Bronchial epithelial cell (primary cell): ENCODE results near the gene TALDO1. TPM values are rescaled to one million over a fixed set of nuclear protein-coding genes. Genes with fewer than 3 reads are reported as not detected.

ENCODE experiments used
- DNase-seq: peaks from one replicate; pipeline ENCODE4 v3.0.0-alpha.2; 2010; ENCODE audit warnings: low read depth
- FAIRE-seq: peaks from 2 replicates; lab custom pipeline; 2011; peaks lifted over from hg19 to GRCh38; lab: Jason Lieb, UNC
- H3K27me3 ChIP-seq: 2 replicates; pipeline ENCODE4 v1.5.1; 2011; ENCODE audit warnings: low read length; ENCODE audit not compliant: control insufficient read depth, insufficient read depth
- H3K36me3 ChIP-seq: 2 replicates; pipeline ENCODE4 v1.5.1; 2011; ENCODE audit warnings: low read length; ENCODE audit not compliant: control insufficient read depth, insufficient read depth
- H3K4me3 ChIP-seq: 2 replicates; pipeline ENCODE4 v1.5.1; 2011; ENCODE audit warnings: mild to moderate bottlenecking, low read depth, low read length, control low read depth
- CTCF ChIP-seq: IDR thresholded peaks from 2 replicates; pipeline ENCODE4 v1.5.1; 2011; ENCODE audit warnings: mild to moderate bottlenecking, moderate library complexity, low read length, control low read depth, inconsistent platforms; ENCODE audit not compliant: insufficient read depth, severe bottlenecking
- total RNA-seq: library from RNA; depleted of rRNA; stranded (reverse); fragments of >200 nt; gene quantifications from 2 replicates; pipeline ENCODE4 v1.2.1, GENCODE V29; 2014

Gene TALDO1
- total RNA-seq, 1 donor from 2014 or later: 253 TPM

- Histone ChIP-seq H3K27me3 (peaks cover 3% of the 10 kb centered on the region), H3K36me3 (peaks cover 10% of the 10 kb centered on the region), H3K4me3 (no peak overlapping the region)
- FAIRE-seq (no peak), DNase-seq (no peak)
- no peak for TF ChIP-seq CTCF
Measured at GRCh38 chr11:792873-793272, 45.6 kb downstream of the TALDO1 start.

- Histone ChIP-seq H3K27me3 (peaks cover 3% of the 10 kb centered on the region), H3K4me3 (no peak overlapping the region), H3K36me3 (peaks cover 10% of the 10 kb centered on the region)
- FAIRE-seq (no peak), DNase-seq (no peak)
- TF ChIP-seq CTCF: no peak
Measured at GRCh38 chr11:793556-793955, 46.3 kb downstream of the TALDO1 start.

GRCh38 chr11:794013-794765, 46.9 kb downstream of the TALDO1 start:
- no peak for TF ChIP-seq CTCF
- FAIRE-seq (no peak), DNase-seq (no peak)
- H3K27me3 ChIP-seq: peaks cover 1% of the 10 kb centered on the region
- no peak overlapping the region for H3K4me3 ChIP-seq
- H3K36me3 ChIP-seq: peaks cover 10% of the 10 kb centered on the region

- H3K4me3 ChIP-seq: peak overlapping the region; percentile 97
- DNase-seq (no peak), FAIRE-seq (no peak)
- peaks cover 11% of the 10 kb centered on the region for H3K36me3 ChIP-seq
- no peaks in the 10 kb centered on the region for H3K27me3 ChIP-seq
- no peak for TF ChIP-seq CTCF
Measured at GRCh38 chr11:794766-795633, 47.7 kb downstream of the TALDO1 start.

- Histone ChIP-seq H3K4me3 (peak overlapping the region; percentile 97), H3K27me3 (no peaks in the 10 kb centered on the region), H3K36me3 (peaks cover 13% of the 10 kb centered on the region)
- DNase-seq (peak; percentile 68), FAIRE-seq (no peak)
- no peak for TF ChIP-seq CTCF
Measured at GRCh38 chr11:795634-796564, 48.6 kb downstream of the TALDO1 start.
